Stomach (tissue), 4 donors: ENCODE data around the gene UNC79.

Experiments used
- CTCF ChIP-seq, 7 experiments: fragments of 450-650 bp in 4 of 7; fragments of 200-600 bp in 3 of 7; sonication (generic) in 3 of 7; IDR thresholded peaks; one replicate each; pipeline ENCODE4 v1.5.1; 2016 to 2019; ENCODE audit warnings: antibody characterized with exemption in 7 of 7, control low read depth in 2 of 7, mild to moderate bottlenecking in 1 of 7
- POLR2A ChIP-seq, 4 donors: fragments of 450-650 bp; IDR thresholded peaks; one replicate each; pipeline ENCODE4 v1.6.1; 2016; ENCODE audit warnings: antibody characterized with exemption in 4 of 4, control low read depth in 2 of 4, mild to moderate bottlenecking in 1 of 4, moderate library complexity in 1 of 4

- TF ChIP-seq CTCF (IDR thresholded peaks at IDR 0.05) (no peak), POLR2A (IDR thresholded peaks at IDR 0.05) (no peak)
Observed at GRCh38 chr14:93717668-93718320, 287.1 kb downstream of the UNC79 start.
